GM19240 (cell line): ENCODE data around the gene PROK2.

Experiments
- DNase-seq: peaks from one replicate; pipeline ENCODE4 v3.0.0; 2011; ENCODE audit warnings: low spot score; ENCODE audit not compliant: insufficient read length

PROK2 gene

DNA sequence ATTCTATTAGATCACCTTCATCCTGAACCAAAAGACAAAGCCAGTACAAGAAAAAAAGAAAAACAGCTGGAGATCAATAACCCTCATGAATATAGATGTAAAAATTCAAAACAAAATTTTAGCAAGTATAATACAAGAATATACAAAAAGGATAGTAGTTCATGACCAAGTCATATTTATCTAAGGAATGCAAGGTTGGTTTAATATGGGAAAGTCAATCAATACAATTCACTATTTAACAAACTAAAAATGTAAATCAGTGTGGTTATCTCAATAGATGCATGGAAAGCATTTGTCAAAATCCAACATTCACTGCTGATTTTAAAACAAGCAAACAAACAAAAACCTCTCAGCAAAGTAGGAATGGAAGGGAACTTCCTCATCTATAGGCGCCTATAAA lies 42.3 kb downstream of the PROK2 start:
- no peak for DNase-seq

DNA sequence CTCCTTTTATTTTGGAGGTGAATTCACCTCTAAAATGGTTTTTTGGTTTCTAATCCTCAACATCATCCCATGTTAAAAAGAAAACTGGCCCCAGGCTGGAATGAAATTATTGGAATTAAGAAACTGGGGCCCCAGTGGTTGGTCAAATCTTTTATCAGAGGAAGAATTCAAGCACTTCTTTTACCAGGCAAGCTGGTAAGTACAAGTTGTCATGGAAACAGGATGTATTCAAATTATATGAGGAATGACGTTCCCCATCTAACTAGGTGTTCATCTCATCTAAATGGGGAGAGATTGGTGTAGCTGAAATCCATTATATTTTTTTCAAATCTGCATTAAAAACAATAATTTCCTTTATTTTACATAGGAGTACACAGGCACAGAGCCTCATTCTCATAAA lies 50.1 kb downstream of the PROK2 start:
- DNase-seq: no peak

DNA sequence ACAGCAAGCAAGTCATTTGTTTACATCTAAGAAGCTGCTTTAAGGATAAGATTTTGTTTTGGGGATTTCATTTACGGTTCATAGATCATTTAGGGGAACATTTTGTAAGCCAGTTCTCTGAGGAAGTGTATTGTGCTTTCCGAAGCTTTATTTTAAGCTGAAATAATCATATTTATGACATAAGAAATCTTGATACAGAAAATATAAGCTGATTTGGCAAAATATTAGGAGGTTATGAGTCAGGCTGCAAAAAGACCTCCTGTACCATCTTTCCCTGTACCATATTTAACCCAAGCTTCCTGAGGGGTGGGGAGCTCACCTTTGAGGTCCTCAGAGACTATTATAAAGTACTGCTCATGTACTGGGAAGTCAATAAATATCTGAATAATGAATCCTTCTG lies 51.6 kb downstream of the PROK2 start:
- DNase-seq: no peak

DNA sequence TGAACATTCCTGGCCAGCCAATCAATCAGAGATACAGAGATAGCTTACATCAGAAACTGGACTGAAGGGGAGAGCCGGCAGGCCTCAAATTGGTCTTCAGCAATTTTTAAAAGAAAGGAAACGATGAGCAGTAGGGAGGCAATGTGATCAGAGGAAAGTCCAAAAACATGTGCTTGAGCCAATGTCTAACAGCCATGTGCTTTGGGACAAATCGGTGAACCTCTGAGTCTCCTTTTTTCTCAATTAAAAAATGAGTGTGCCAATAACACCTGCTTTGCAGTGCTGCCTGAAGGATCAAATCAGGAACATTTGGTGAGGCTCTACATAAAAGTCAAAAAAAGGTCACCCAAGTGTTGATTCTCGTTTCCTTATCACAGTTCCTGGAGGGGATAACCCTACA lies 52.3 kb downstream of the PROK2 start:
- DNase-seq: no peak

DNA sequence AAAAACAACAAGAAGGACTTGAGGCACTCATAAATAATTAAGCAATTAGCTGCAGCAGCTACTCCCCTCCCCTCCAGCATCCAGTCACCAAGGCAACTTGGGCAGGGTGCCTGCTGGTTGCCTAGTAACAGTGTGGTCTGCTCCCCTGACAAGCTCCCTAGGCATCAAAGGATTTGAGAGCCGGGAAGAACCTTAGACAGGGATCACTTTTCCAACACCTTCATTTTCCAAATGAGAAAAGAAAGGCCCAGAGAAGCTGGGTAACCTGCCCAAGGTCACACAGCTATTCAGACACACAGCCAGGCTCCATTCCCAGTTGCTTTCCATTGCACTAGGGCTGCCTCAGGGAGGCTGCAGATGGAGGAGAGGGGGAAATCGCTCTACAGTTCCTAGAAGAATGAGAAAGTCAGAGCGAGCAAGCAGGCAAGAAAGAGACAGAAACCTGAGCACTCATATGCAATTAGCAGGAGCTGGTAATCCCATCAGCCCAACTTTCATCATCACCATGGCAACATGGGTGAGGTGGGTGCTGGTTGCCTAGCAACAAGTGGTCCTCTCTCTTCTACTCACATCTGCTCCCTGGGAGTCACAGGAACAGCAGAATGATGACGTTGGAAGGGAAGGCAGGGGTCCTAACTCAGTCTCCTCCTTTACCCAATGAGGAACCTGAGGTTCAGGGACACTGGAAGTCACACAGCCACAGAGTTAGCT lies 56.2 kb downstream of the PROK2 start:
- DNase-seq: no peak

DNA sequence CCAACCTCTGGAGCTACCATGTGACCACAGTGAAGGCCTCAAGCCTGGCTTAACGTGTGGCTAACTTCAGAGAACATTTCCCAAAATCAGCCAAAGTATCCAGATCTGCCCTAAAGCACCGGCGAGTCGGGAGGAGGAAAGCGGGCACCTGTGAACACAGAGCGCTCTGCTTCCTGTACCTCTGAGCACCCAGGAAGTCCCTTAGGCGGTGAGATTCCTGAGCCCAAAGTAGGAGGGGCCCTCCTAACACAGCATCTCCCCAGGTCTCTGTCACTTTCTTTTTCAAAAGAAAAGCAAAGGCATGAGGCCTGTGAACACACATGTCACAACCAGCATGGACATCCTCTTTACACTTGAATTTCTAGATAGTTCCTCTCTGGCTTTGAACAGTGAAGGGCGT lies 58.8 kb downstream of the PROK2 start:
- DNase-seq: no peak

DNA sequence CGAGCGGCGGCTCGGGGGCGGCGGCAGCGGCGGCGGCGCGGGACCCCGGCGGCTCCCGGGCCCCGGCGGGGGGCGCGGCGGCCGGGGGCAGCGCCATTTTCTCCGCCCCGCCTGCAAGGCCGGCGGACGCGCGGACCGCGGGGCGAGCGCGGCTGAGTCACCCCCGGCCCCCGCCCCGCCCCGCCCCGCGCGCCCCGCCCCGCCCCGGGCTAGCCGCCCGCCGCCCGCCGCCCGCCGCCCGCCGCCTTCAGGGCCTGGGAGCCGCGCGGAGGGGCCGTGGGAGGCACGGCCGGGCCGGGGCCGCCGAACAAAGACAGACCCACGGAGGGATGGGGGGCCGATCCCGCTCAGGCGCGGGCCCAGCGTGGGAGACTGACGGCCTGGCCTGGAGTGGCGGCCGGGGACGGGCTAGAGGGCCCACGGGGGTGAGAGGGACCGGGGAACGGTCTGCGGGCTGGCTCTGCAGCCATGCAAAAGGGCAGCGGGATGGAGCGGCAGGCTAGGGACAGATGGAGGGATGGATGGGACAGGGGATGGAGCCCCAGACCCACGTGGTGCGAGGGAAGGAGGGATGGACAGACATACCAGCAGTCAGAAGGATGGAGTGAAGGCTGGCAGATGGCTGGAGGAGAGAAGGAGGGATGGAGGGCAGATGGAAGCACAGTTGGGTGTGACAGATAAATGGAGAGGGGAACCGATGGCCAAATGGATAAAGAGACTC lies 59.5 kb downstream of the PROK2 start, which contains the start of gene EIF4E3:
Gene EIF4E3, minus strand, starts transcription at position 132 of the 721 bp plus-strand sequence. Its CDS starts 35 bp downstream, at position 97.
- peak; percentile 47 for DNase-seq

DNA sequence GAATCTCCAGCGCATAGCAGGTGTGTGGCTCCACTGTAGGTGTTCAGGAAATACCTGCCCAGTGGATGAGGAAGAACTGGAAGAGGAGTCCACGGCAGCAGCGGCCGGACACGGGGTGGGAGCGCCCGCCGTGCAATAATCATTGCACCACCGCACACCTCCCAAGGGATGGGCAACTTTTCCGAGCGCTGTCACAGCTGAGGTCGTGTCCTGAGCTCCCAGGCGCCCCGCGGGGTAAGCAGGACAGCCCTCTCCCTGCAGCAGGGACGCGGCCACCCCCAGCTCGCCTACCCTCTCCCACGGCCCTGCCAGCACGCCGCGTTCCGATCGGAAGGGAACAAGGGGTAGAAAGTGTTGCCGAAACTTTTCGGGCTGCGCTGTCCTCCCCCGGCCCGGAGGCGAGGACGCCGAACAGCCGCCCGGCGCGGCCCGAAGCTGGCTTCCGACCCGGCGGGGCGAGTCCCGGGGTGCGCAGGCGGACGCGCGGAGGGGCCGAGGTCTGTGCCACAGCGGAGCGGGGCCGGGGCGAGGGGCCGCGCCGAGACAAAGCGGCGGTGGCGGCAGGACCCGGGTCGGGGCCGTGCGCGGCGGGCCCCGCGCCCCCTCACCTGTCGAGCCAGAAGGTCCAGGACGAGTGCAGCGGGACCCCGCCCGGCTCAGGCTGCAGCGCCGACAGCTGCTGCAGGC lies 60.2 kb downstream of the PROK2 start:
- DNase-seq: no peak

DNA sequence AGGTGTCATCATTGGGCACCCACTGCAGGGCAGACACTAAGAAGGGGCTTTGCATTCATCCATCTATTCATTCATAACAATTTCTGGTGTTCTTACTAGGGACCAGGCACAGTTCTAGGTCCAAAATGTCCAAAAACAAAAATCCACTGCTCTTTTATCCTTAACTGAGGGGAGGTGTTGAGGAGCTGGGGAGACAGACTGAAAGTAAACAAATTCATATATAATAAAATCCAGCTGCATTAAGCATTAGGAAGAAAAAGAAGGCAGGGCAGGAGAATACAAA lies 60.8 kb downstream of the PROK2 start:
- no peak for DNase-seq

DNA sequence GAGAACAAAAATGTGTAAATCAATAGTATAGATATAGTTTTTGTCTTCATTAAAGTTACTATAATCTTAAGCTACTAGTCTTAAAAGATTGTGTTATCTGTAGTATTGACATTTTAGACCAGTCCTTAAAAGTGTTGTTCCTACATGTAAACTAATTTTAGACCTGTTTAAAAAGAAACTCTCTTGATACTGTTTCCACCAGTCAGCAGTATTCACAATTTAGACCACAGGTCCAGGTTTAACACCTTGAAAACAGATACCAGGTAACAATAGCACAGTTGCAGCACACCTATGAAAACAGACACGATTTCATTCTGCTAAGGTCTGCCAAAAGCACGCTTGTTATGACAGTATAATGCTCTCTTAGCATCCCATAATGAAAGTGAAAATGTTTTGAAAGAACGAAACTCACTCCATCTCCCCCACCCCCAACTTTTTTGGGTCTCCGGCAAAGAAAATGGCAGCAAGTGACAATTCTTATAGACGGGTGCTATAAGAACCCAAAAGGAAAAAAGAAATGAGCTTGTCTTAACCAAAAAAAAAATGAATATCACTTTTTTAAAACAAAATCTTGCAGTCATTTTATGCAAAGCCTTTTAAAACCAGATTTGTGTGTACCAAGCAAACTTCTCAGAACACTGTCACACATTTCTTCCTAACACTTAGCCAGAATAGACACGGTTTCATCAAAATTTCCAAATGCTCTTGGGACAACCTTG lies 61.3 kb downstream of the PROK2 start:
- peak; percentile 50 for DNase-seq

DNA sequence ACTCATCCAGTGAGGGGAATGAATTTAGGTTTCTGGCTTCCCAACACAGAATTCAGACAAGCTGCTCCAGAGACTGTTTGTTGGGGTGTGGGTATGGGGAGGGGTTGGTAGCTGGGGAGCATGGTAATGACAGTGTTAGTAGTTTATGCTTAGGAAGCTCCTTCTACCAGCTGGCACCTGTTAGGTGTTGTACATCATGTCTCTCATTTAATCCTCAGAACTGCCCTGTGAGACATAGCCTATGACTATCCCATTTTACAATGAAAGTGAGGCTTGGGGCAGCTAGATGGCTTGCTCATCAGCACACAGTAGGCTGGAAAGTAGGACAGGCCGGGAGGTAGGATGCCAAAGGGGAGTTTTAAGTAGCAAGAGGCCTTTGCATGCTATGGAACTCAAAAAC lies 62.3 kb downstream of the PROK2 start:
- no peak for DNase-seq
